CD8-positive, alpha-beta memory T cell (primary cell): ENCODE data around the gene DHFR2. TPM values are rescaled to one million over a fixed set of nuclear protein-coding genes. Genes with fewer than 3 reads are reported as not detected.
"Not testable (repeated sequence)": the region's sequence is repeated elsewhere in the genome, so short reads cannot be mapped to it uniquely, and the experiment has no call there.

Source experiments
- CTCF ChIA-PET: fragments of 350-600 bp; sonication (Branson Sonifier 250); formaldehyde crosslinking; loops from one replicate; lab custom pipeline; 2021; ENCODE audit warnings: antibody characterized with exemption; lab: Charles Lee
- POLR2A ChIA-PET: fragments of 350-600 bp; sonication (Branson Sonifier 250); formaldehyde crosslinking; loops from one replicate; lab custom pipeline; 2021; ENCODE audit warnings: antibody characterized with exemption; lab: Charles Lee
- DNase-seq, 5 donors: peaks; one replicate each; pipeline versions ENCODE4 v3.0.0 to v3.0.0-alpha.2; 2020 to 2022; ENCODE audit warnings: mixed read lengths in 1 of 5
- H3K27ac ChIP-seq: one replicate; pipeline ENCODE4 v1.7.0; 2013; ENCODE audit warnings: low read depth, mild to moderate bottlenecking, low read length, moderate library complexity
- H3K27me3 ChIP-seq: 2 replicates; pipeline ENCODE4 v1.7.0; 2013; ENCODE audit warnings: low read length, mild to moderate bottlenecking; ENCODE audit not compliant: insufficient read depth, poor library complexity, severe bottlenecking
- H3K36me3 ChIP-seq: 2 replicates; pipeline ENCODE4 v1.7.0; 2013; ENCODE audit warnings: mild to moderate bottlenecking, low read length, moderate library complexity; ENCODE audit not compliant: insufficient read depth
- H3K4me1 ChIP-seq: 2 replicates; pipeline ENCODE4 v1.7.0; 2013; ENCODE audit warnings: mild to moderate bottlenecking, low read length, moderate library complexity; ENCODE audit not compliant: insufficient read depth
- H3K4me3 ChIP-seq: 2 replicates; pipeline ENCODE4 v1.7.0; 2013; ENCODE audit warnings: mild to moderate bottlenecking, low read length
- H3K9me3 ChIP-seq: 2 replicates; pipeline ENCODE4 v1.7.0; 2013; ENCODE audit warnings: mild to moderate bottlenecking, low read length
- H3K27ac Mint-ChIP-seq, 8 donors: one replicate each; pipeline ENCODE4 v1.8.0; 2020 to 2021; ENCODE audit warnings: mixed read lengths in 8 of 8, mild to moderate bottlenecking in 6 of 8, inconsistent platforms in 3 of 8, moderate library complexity in 3 of 8
- H3K27me3 Mint-ChIP-seq, 2 donors: one replicate each; pipeline ENCODE4 v1.8.0; 2020 to 2021; ENCODE audit warnings: mixed read lengths in 2 of 2, mild to moderate bottlenecking in 1 of 2, moderate library complexity in 1 of 2
- H3K36me3 Mint-ChIP-seq, 3 donors: one replicate each; pipeline ENCODE4 v1.8.0; 2020 to 2021; ENCODE audit warnings: mixed read lengths in 3 of 3, inconsistent platforms in 1 of 3, mild to moderate bottlenecking in 1 of 3
- H3K4me1 Mint-ChIP-seq, 3 donors: one replicate each; pipeline ENCODE4 v1.8.0; 2020 to 2021; ENCODE audit warnings: mixed read lengths in 3 of 3, inconsistent platforms in 1 of 3, mild to moderate bottlenecking in 1 of 3
- H3K4me3 Mint-ChIP-seq, 7 donors: one replicate each; pipeline ENCODE4 v1.8.0; 2020 to 2021; ENCODE audit warnings: mixed read lengths in 7 of 7, mild to moderate bottlenecking in 6 of 7, moderate library complexity in 4 of 7, inconsistent platforms in 2 of 7
- H3K9me3 Mint-ChIP-seq, 5 donors: one replicate each; pipeline ENCODE4 v1.8.0; 2020 to 2022; ENCODE audit warnings: mixed read lengths in 5 of 5, mild to moderate bottlenecking in 3 of 5, moderate library complexity in 2 of 5, inconsistent platforms in 1 of 5
- polyA plus RNA-seq: library from polyadenylated mRNA; unstranded; fragments of 300-500 nt; fragmentation: Illumina TruSeq; gene quantifications from one replicate; pipeline ENCODE4 v1.2.3, GENCODE V29; 2021
- total RNA-seq, 2 experiments: library from RNA; stranded (reverse); gene quantifications; one replicate each; pipeline ENCODE4 v1.2.3, GENCODE V29; 2021

The DHFR2 gene
- total and polyA plus RNA-seq, 3 experiments from 2014 or later, result 5.9 to 7.9 (median 6.9) TPM

DNA sequence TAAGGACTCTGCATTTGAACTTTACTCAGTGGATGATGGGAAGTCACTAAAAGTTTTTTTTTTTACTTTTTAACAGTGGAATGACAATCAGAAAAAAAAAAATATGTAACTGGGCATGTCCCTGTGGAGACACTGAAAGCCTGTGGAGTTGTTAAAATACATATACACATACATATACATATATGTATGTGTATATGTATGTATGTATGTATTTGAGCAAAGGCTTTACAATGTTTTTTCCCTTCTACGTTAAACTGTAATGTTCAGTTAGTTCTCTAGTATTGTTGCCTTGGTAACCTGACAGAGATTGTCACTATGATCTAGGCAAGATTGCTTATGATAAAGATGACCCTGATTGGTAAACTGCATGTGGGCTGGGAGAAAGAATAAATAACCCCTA, 30.4 kb upstream of the DHFR2 start:
- POLR2A ChIA-PET, result no interaction called here
- Histone ChIP-seq H3K9me3 (no peaks in the 10 kb centered on the region), H3K4me1 (no peaks in the 10 kb centered on the region), H3K36me3 (peaks cover 17% of the 10 kb centered on the region), H3K27ac (no peak overlapping the region), H3K4me3 (no peak overlapping the region), H3K27me3 (no peaks in the 10 kb centered on the region)
- Mint-ChIP-seq H3K27me3 (no peaks in the 10 kb centered on the region), H3K4me1 (no peaks in the 10 kb centered on the region), H3K9me3 (no peaks in the 10 kb centered on the region), H3K36me3 (peaks cover 14 to 81% (median 34%) of the 10 kb centered on the region in 3 donors), H3K27ac (peak overlapping the region in 2 of 8 donors; percentile 32 to 48), H3K4me3 (no peak overlapping the region)
- CTCF ChIA-PET, result no interaction called here
- no peak for DNase-seq

DNA sequence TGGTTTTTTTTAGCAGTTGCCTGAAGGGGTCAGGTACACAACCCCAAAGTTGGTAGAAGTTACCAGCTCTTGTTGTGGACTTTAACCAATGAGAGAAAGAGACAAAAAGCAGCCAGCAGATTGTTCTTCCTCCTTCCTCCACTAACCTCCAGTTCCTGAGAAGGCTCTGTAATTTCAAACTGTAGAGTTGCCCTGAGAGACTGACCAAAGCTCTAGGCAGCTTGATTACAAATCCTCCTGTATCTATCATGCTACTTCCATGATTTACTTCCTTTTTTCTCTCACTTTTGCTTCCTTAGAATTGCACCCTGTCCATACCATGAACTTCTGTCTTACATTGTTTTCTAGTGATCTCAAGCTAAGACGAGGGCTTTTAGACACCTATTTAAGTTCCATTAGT, 29.4 kb upstream of the DHFR2 start:
- no peaks in the 10 kb centered on the region for H3K4me1 ChIP-seq
- POLR2A ChIA-PET, result no interaction called here
- H3K27ac Mint-ChIP-seq, result peak overlapping the region in 2 of 8 donors; percentile 14 to 73
- H3K4me3 ChIP-seq, result no peak overlapping the region
- no peak for DNase-seq
- CTCF ChIA-PET, result no interaction called here
- peaks cover 0 to 4% (median 0%) of the 10 kb centered on the region in 3 donors for H3K4me1 Mint-ChIP-seq
- no peak overlapping the region for H3K27ac ChIP-seq
- peaks cover 16% of the 10 kb centered on the region for H3K36me3 ChIP-seq
- H3K27me3 ChIP-seq, result no peaks in the 10 kb centered on the region
- H3K9me3 Mint-ChIP-seq, result no peaks in the 10 kb centered on the region
- H3K4me3 Mint-ChIP-seq, result no peak overlapping the region
- no peaks in the 10 kb centered on the region for H3K9me3 ChIP-seq
- H3K36me3 Mint-ChIP-seq, result peaks cover 6 to 81% (median 34%) of the 10 kb centered on the region in 3 donors
- H3K27me3 Mint-ChIP-seq, result no peaks in the 10 kb centered on the region

DNA sequence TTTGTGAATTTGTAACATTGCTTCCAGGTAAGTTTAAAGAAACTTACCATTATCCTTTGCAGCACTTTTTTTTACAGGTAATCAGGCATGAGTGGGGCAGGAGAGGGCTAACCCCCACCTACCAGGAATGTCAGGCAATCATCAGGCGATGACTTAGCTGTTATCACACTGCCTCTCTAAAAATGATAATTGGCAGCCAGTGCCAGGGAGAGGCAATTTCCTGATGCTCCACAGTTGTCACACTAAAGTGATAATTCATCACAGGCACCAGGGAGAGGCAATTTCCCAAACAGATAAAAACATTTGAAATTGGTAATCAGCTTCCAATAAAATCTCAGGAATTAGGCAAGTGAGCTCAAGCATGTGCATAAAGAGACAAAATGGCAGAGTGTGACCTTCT, 26.4 kb upstream of the DHFR2 start:
- Histone ChIP-seq H3K9me3 (no peaks in the 10 kb centered on the region), H3K4me3 (no peak overlapping the region), H3K36me3 (peaks cover 4% of the 10 kb centered on the region), H3K4me1 (no peaks in the 10 kb centered on the region), H3K27ac (no peak overlapping the region), H3K27me3 (no peaks in the 10 kb centered on the region)
- CTCF ChIA-PET, result no interaction called here
- Mint-ChIP-seq H3K36me3 (peaks cover 6 to 78% (median 27%) of the 10 kb centered on the region in 3 donors), H3K4me3 (no peak overlapping the region), H3K4me1 (peaks cover 0 to 5% (median 2%) of the 10 kb centered on the region in 3 donors), H3K9me3 (no peaks in the 10 kb centered on the region), H3K27ac (peak overlapping the region in 1 of 8 donors; percentile 10), H3K27me3 (no peaks in the 10 kb centered on the region)
- POLR2A ChIA-PET, result no interaction called here
- no peak for DNase-seq

DNA sequence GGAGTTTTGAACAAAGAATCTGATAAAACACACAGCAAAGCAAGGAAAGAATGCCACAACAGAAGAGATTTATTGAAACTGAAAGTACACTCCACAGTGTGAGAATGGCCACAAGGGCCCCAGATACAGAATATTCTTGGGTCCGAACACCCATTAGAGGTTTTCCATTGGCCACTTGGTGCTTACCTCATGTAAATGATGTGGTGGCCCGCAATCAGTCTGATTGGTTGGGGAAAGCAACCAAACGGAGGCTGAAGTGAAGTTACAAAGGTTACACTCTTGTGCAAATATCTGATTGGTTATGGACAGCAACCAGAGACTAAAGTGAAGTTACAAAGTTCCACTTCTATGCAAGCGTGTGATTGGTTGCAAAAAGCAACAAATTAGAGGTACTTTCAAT, 20.5 kb upstream of the DHFR2 start:
- H3K27ac ChIP-seq, result no peak overlapping the region
- no peaks in the 10 kb centered on the region for H3K27me3 Mint-ChIP-seq
- peaks cover 6% of the 10 kb centered on the region for H3K36me3 ChIP-seq
- ChIA-PET CTCF (no interaction called here), POLR2A (no interaction called here)
- no peak for DNase-seq
- peaks cover 0 to 59% (median 14%) of the 10 kb centered on the region in 3 donors for H3K36me3 Mint-ChIP-seq
- H3K4me1 Mint-ChIP-seq, result peaks cover 32 to 58% (median 52%) of the 10 kb centered on the region in 3 donors
- no peaks in the 10 kb centered on the region for H3K27me3 ChIP-seq
- no peaks in the 10 kb centered on the region for H3K9me3 Mint-ChIP-seq
- H3K4me3 Mint-ChIP-seq, result peak overlapping the region in 1 of 7 donors; percentile 15
- H3K4me3 ChIP-seq, result no peak overlapping the region
- peaks cover 18% of the 10 kb centered on the region for H3K4me1 ChIP-seq
- no peaks in the 10 kb centered on the region for H3K9me3 ChIP-seq
- peak overlapping the region in 2 of 8 donors; percentile 32 to 60 for H3K27ac Mint-ChIP-seq

DNA sequence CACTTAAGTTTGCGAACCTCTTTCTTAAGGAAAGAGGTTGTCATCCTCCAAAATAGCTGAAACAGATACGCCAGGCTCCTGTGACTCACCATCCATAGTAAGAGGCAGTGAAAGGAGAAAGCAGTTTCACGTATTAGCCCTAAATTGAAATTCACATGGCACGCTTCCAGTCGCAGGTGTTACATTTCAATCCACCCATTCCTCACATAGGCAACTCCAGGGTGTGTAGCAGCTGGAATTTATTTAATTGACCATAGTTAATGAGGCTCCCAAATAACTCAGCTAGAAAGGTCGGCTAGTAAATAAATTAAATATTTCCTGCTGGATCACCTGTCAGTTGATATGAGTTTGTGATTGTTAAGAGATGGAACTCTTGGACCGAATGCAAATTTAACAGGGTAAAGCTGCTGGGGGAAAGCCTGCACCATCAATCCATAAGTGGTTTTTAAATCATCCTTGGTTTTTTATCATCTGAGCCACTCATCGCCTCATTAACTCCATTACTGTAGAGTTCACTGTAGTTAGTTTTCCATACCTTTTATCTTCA, 19.7 kb upstream of the DHFR2 start:
- ChIA-PET CTCF (interaction anchor here (1.2 kb wide), 1 partner anchor 78 kb away, joined by 3 read pairs; no protein-coding TSS in a partner anchor), POLR2A (no interaction called here)
- peaks cover 40 to 66% (median 60%) of the 10 kb centered on the region in 3 donors for H3K4me1 Mint-ChIP-seq

DNA sequence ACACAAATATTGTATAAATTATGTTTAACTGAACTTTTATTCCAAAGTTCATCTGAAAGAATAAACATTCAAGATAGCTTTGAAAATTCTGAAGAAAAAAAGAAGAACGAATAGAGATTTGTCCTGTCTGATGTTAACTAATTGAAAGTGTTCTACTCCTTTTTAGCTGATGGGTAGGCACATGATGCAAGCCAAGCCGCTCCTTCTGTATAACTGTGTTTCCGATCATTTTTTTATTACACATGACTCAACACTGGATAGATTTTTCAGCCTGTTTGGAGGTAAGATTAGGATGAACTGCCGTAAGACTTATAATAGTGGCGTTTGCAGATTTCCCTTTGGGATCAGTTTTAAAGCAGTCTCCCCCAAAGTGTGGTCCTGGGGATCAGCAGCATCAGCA, 19.2 kb upstream of the DHFR2 start:
- Mint-ChIP-seq H3K27ac (peak overlapping the region in 6 of 8 donors; percentile 7 to 79 (median 27)), H3K9me3 (no peaks in the 10 kb centered on the region), H3K4me3 (no peak overlapping the region), H3K27me3 (no peaks in the 10 kb centered on the region), H3K36me3 (peaks cover 0 to 57% (median 10%) of the 10 kb centered on the region in 3 donors), H3K4me1 (peaks cover 43 to 67% (median 65%) of the 10 kb centered on the region in 3 donors)
- H3K27me3 ChIP-seq, result no peaks in the 10 kb centered on the region
- H3K9me3 ChIP-seq, result no peaks in the 10 kb centered on the region
- H3K4me1 ChIP-seq, result peaks cover 18% of the 10 kb centered on the region
- no peak overlapping the region for H3K27ac ChIP-seq
- POLR2A ChIA-PET, result interaction anchor here (2.3 kb wide), 1 partner anchor 18 kb away, joined by 8 read pairs; the partner anchor contains the start of genes DHFR2 and NSUN3
- no peak for DNase-seq
- no peak overlapping the region for H3K4me3 ChIP-seq
- CTCF ChIA-PET, result interaction anchor here (1.2 kb wide), 1 partner anchor 77 kb away, joined by 3 read pairs; no protein-coding TSS in a partner anchor
- H3K36me3 ChIP-seq, result peaks cover 6% of the 10 kb centered on the region

More for the DNA sequence above, 19.7 kb upstream of the DHFR2 start:
- Mint-ChIP-seq H3K36me3 (peaks cover 0 to 57% (median 10%) of the 10 kb centered on the region in 3 donors), H3K4me3 (no peak overlapping the region), H3K27me3 (no peaks in the 10 kb centered on the region), H3K9me3 (no peaks in the 10 kb centered on the region), H3K27ac (peak overlapping the region in 2 of 8 donors; percentile 17 to 37)
- Histone ChIP-seq H3K4me3 (no peak overlapping the region), H3K9me3 (no peaks in the 10 kb centered on the region), H3K36me3 (peaks cover 6% of the 10 kb centered on the region), H3K27me3 (no peaks in the 10 kb centered on the region), H3K27ac (no peak overlapping the region), H3K4me1 (peaks cover 18% of the 10 kb centered on the region)
- DNase-seq, result no peak

DNA sequence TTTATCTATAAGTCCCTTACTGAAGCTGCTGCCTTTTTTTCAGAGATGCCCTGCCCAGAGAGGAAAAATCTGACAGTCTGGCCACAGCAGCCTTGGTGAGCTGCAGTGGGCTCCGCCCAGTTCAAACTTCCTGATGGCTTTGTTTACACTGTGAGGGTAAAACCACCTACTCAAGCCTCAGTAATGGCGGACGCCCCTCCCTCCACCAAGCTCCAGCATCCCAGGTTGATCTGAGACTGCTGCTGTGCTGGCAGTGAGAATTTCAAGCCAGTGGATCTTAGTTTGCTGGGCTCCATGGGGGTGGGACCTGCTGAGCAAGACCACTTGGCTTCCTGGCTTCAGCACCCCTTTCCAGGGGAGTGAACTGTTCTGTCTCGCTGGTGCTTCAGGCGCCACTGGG, 17.8 kb upstream of the DHFR2 start:
- H3K27me3 ChIP-seq, H3K27ac ChIP-seq, H3K9me3 ChIP-seq, H3K4me3 ChIP-seq, H3K9me3 Mint-ChIP-seq, H3K27me3 Mint-ChIP-seq, H3K36me3 ChIP-seq: not testable (repeated sequence)
- peak overlapping the region in 7 of 8 donors; percentile 3 to 79 (median 48) for H3K27ac Mint-ChIP-seq
- H3K4me1 ChIP-seq, result peaks cover 18% of the 10 kb centered on the region
- DNase-seq, result peak in 2 of 5 donors; percentile 5 to 16
- ChIA-PET CTCF (interaction anchor here (1.3 kb wide), 1 partner anchor 10 kb away, joined by 3 read pairs; no protein-coding TSS in a partner anchor), POLR2A (interaction anchor here (2.3 kb wide), 1 partner anchor 17 kb away, joined by 8 read pairs; the partner anchor contains the start of genes DHFR2 and NSUN3)
- H3K4me3 Mint-ChIP-seq, result peak overlapping the region in 6 of 7 donors; percentile 12 to 76 (median 30)
- H3K4me1 Mint-ChIP-seq, result peaks cover 41 to 79% (median 69%) of the 10 kb centered on the region in 3 donors
- H3K36me3 Mint-ChIP-seq, result peaks cover 4 to 61% (median 12%) of the 10 kb centered on the region in 3 donors

DNA sequence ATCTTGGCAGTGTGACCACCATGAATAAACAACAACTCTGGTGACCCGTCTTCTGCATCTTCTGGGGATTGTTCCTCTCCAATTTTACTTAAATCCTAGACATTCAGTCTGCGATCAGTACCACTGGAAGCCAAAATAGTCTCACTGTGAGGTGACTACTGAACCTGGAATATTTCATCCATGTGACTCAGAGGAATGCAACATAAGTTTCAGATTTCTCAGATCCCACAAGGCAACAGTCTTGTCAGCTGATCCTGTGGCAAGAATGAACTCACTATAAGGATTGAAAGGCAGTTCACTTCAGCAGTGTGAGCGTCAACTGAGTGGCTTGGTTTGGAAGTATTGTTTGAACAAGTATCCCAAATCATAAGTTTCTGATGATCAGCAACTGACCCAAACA, 13.3 kb upstream of the DHFR2 start:
- Histone ChIP-seq H3K27ac (no peak overlapping the region), H3K27me3 (no peaks in the 10 kb centered on the region), H3K4me1 (peaks cover 16% of the 10 kb centered on the region), H3K9me3 (no peaks in the 10 kb centered on the region), H3K4me3 (no peak overlapping the region), H3K36me3 (peaks cover 11% of the 10 kb centered on the region)
- Mint-ChIP-seq H3K27ac (no peak overlapping the region), H3K9me3 (no peaks in the 10 kb centered on the region), H3K36me3 (peaks cover 4 to 68% (median 16%) of the 10 kb centered on the region in 3 donors), H3K4me3 (no peak overlapping the region), H3K4me1 (peaks cover 58 to 93% (median 85%) of the 10 kb centered on the region in 3 donors), H3K27me3 (no peaks in the 10 kb centered on the region)
- DNase-seq, result no peak
- ChIA-PET POLR2A (no interaction called here), CTCF (no interaction called here)
